Mucosa of rectum (tissue), 2 donors: ENCODE measurements around the gene PRM3.

Experiments
- H3K27ac ChIP-seq, 2 donors: one replicate each; pipeline ENCODE4 v1.7.0; 2013; ENCODE audit warnings: inconsistent platforms in 2 of 2, low read depth in 2 of 2, low read length in 2 of 2
- H3K27me3 ChIP-seq, 2 donors: one replicate each; pipeline ENCODE4 v1.7.0; 2013; ENCODE audit warnings: low read length in 2 of 2; ENCODE audit not compliant: control insufficient read depth in 2 of 2, insufficient read depth in 2 of 2
- H3K36me3 ChIP-seq, 2 donors: one replicate each; pipeline ENCODE4 v1.7.0; 2013; ENCODE audit warnings: low read length in 2 of 2; ENCODE audit not compliant: control insufficient read depth in 2 of 2, insufficient read depth in 2 of 2
- H3K4me1 ChIP-seq, 2 donors: one replicate each; pipeline ENCODE4 v1.7.0; 2013; ENCODE audit warnings: low read length in 2 of 2, mild to moderate bottlenecking in 1 of 2; ENCODE audit not compliant: control insufficient read depth in 2 of 2, insufficient read depth in 2 of 2
- H3K4me3 ChIP-seq, 2 donors: one replicate each; pipeline ENCODE4 v1.7.0; 2013; ENCODE audit warnings: low read length in 2 of 2
- H3K9ac ChIP-seq, 2 donors: one replicate each; pipeline ENCODE4 v1.7.0; 2013; ENCODE audit warnings: low read length in 2 of 2, low read depth in 1 of 2, mild to moderate bottlenecking in 1 of 2
- H3K9me3 ChIP-seq, 2 donors: one replicate each; pipeline ENCODE4 v1.7.0; 2013; ENCODE audit warnings: low read length in 2 of 2; ENCODE audit not compliant: control insufficient read depth in 2 of 2
- donor health status: healthy.
- donor health status: Normal muscosa, but diverticular disease.

PRM3 gene

GRCh38 chr16:11283820-11284248 lies 10.4 kb upstream of the PRM3 start:
- H3K27ac ChIP-seq = no peak overlapping the region
- H3K4me1 ChIP-seq = peaks cover 0 to 3% of the 10 kb centered on the region in 2 donors
- H3K9me3 ChIP-seq = no peaks in the 10 kb centered on the region
- H3K36me3 ChIP-seq = no peaks in the 10 kb centered on the region
- no peak overlapping the region for H3K4me3 ChIP-seq
- no peak overlapping the region for H3K9ac ChIP-seq
- no peaks in the 10 kb centered on the region for H3K27me3 ChIP-seq

- no peak within 1 kb of the TSS for H3K27ac ChIP-seq
- no peaks in the 10 kb centered on the region for H3K36me3 ChIP-seq
- peaks cover 0 to 3% of the 10 kb centered on the region in 2 donors for H3K4me1 ChIP-seq
- peaks cover 0 to 3% of the 10 kb centered on the region in 2 donors for H3K9me3 ChIP-seq
- no peak within 1 kb of the TSS for H3K4me3 ChIP-seq
- H3K9ac ChIP-seq = no peak within 1 kb of the TSS
- no peaks in the 10 kb centered on the region for H3K27me3 ChIP-seq
These were observed 7.4 kb upstream of the PRM3 start, which contains the start of gene PRM1 for GRCh38 chr16:11280616-11281522. Gene PRM1, minus strand, starts transcription at chr16:11281330. Its CDS starts 92 bp downstream, at chr16:11281238.

- Histone ChIP-seq H3K27me3 (no peaks in the 10 kb centered on the region), H3K9ac (no peak overlapping the region), H3K9me3 (peaks cover 0 to 3% of the 10 kb centered on the region in 2 donors), H3K4me3 (no peak overlapping the region), H3K4me1 (peaks cover 0 to 3% of the 10 kb centered on the region in 2 donors), H3K36me3 (no peaks in the 10 kb centered on the region), H3K27ac (no peak overlapping the region)
These were observed 5.5 kb upstream of the PRM3 start for GRCh38 chr16:11278681-11279628.

DNA sequence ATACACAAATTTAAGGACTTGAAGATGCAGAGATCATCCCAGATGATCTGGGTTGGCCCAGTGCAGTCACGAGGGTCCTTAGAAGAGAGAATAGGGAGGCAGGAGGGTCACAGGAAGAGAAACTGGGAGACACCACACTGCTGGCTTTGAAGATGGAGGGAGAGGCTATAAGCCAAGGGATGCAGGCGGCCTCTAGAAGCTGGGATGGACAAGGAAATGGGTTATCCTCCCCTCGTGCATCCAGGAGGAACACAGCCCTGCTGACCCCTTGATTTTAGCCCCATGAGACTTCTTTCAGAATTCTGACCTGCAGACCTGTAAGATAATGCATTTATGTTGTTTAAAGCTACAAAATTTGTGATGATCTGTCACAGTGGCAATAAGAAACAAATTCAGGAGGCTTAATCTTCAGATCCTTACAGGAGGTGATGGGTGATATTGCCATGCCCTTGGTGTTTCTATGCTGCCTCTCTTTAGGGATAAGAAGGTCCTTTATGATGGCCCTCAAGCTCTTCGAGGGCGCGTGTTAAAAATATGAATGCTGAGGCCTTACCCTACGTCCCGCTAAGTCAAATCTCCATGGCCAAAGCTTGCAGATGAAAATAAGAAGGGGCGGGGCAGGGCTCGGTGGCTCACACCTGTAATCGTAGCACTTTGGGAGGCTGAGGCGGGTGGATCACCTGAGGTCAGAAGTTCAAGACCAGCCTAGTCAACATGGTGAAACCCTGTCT lies 4.3 kb upstream of the PRM3 start:
- H3K27me3 ChIP-seq = no peaks in the 10 kb centered on the region
- H3K4me1 ChIP-seq = peaks cover 0 to 3% of the 10 kb centered on the region in 2 donors
- no peak overlapping the region for H3K4me3 ChIP-seq
- H3K27ac ChIP-seq = no peak overlapping the region
- H3K9ac ChIP-seq = no peak overlapping the region
- peaks cover 0 to 3% of the 10 kb centered on the region in 2 donors for H3K9me3 ChIP-seq
- no peaks in the 10 kb centered on the region for H3K36me3 ChIP-seq

- Histone ChIP-seq H3K36me3 (no peaks in the 10 kb centered on the region), H3K4me3 (no peak overlapping the region), H3K9me3 (peaks cover 0 to 3% of the 10 kb centered on the region in 2 donors), H3K9ac (no peak overlapping the region), H3K27ac (no peak overlapping the region), H3K4me1 (peaks cover 0 to 3% of the 10 kb centered on the region in 2 donors), H3K27me3 (no peaks in the 10 kb centered on the region)
These were observed 3.6 kb upstream of the PRM3 start for GRCh38 chr16:11276896-11277593.

DNA sequence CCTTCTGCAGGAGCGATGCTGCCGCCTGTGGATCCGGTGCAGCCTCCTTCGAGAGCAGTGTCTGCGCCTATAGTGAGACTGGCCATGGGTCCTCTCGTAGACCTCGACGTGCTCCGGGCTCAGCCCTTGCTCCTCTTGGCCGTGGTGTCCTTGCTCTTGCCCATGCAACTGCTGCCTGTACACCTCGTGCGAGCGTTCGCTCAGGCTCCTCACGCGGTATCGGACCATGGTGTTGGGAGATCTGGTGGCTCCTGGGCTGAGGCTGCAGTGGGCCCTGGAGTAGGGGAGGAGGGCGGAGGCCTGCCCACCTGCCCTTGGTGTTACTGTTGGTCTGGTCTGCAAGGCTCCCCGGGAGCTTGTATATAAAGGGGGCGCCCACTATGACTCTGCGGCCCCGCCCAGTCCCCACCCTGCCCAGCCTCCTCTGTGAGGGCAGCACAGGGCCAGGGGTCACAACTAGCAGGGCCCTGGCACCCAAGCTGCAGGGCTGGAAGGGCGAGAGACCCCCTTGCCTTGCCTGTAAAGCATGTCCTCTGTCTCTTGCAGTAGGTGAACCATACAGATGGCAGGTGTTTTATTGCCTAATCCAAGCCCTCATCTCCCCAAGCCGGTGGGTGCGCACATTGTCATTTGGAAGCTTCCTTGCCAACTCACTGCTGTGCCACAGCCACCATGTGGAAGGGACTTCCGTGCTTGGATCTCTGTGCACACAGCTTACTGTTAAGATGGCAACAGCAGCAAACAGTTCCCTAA lies 2.9 kb upstream of the PRM3 start, which contains the start of gene PRM2:
Gene PRM2, minus strand, starts transcription at position 338 of the 753 bp plus-strand sequence. Its CDS starts 110 bp downstream, at position 228.
- H3K9me3 ChIP-seq = peaks cover 0 to 3% of the 10 kb centered on the region in 2 donors
- H3K36me3 ChIP-seq = no peaks in the 10 kb centered on the region
- H3K4me1 ChIP-seq = peaks cover 0 to 3% of the 10 kb centered on the region in 2 donors
- H3K27me3 ChIP-seq = no peaks in the 10 kb centered on the region
- H3K27ac ChIP-seq = no peak within 1 kb of the TSS
- no peak within 1 kb of the TSS for H3K4me3 ChIP-seq
- H3K9ac ChIP-seq = no peak within 1 kb of the TSS

DNA sequence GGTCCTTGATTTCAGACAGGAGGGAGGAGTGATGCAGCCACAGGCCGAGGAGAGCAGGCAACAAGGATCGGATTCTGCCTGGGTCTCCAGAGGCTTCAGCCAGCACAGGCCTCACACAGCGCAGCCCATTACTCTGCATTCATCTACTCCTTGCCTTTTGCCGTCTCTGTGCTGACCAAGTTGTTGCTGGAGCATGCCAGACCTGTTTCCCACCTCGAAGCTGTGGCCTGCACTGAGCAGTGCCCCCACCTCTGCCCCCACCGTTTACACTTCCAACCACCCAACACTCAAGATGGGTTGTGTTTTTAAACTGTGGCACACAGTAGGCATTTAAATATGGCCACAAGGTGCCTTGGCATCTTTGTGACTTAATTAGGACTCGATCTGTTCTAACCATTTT lies 1.5 kb upstream of the PRM3 start:
- H3K27me3 ChIP-seq = no peaks in the 10 kb centered on the region
- H3K4me3 ChIP-seq = no peak overlapping the region
- H3K9ac ChIP-seq = no peak overlapping the region
- H3K4me1 ChIP-seq = peaks cover 0 to 3% of the 10 kb centered on the region in 2 donors
- no peak overlapping the region for H3K27ac ChIP-seq
- H3K9me3 ChIP-seq = peaks cover 0 to 3% of the 10 kb centered on the region in 2 donors
- H3K36me3 ChIP-seq = no peaks in the 10 kb centered on the region

DNA sequence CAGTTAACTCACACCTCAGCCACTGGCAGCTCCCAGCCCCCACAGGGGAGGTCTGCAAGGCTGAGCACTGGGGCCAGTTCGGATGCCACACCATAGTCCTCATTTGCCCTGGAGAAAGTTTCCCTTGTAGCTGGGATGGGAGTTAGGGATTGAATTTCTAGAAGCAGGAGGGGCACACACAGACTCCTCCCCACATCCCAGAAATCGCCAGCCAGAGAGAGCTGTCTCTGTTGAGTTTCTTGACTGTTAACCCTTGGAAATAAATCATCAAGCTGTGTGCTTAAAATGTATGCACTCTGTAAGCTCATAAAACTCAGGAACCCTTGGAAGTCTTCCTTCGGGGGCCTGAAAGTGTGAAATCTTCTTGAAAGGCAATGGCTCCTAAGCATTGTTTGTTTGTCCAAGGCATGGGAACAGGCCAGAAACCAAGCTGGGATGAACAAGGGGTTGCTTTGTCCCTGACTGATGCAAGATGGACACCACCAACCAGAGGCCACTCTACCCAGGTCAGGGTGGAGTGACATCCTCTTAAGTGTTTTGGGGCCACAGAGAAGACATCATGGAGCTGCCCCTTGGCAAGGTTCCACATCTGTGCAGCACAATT lies 394 bp upstream of the PRM3 start:
- H3K9ac ChIP-seq = no peak overlapping the region
- no peak overlapping the region for H3K27ac ChIP-seq
- H3K4me1 ChIP-seq = no peaks in the 10 kb centered on the region
- H3K4me3 ChIP-seq = no peak overlapping the region
- H3K27me3 ChIP-seq = no peaks in the 10 kb centered on the region
- H3K9me3 ChIP-seq = peaks cover 0 to 3% of the 10 kb centered on the region in 2 donors
- H3K36me3 ChIP-seq = no peaks in the 10 kb centered on the region
